Activated CD4-positive, alpha-beta T cell treated with anti-CD3 and anti-CD28 coated beads, Interleukin-2, amount 50 U/mL, for 16 hours (primary cell): Measurements from ENCODE around the gene PALMD.

Source experiments
- DNase-seq: peaks from one replicate; pipeline ENCODE4 v3.0.0-alpha.2; 2020

The PALMD gene

DNA sequence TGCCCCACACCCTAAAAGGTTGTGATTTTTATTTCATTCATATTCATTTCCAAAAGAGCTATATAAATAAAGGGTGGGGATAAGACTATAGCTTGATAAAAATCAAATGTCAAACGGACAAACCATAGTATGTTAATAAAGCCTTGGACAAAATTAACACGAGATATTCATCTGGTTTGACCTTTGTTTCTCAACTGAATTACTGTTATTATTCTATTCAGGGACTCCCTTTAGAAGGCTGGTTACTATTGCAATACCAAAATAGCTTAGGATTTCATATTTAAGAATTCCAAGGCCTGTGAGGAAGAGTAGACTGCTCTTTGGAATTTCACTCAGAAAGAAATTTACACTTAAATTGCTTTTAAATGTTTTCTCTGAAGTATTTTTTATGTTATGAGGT is 10.2 kb upstream of the PALMD start:
- no peak for DNase-seq

GRCh38 chr1:99636647-99637175 is 9.2 kb upstream of the PALMD start:
- DNase-seq: no peak

DNA sequence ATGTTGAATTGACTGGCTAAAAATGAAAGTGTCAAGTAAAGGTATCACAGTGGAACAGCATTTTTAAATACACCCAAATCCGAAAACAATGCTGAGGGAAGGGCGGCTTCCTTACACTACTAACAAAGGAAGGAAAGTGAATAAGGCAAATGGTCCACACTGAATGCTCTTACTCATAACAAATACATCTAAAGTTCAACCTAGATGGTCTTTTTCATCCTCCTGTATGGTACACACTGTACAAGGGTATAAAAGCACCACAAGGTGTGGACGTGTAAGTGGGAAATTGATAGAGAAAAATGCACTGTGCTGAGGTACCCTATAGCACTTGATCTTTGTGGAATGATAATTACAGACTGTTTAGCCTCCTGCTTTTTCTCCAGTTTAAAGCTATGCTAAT is 7.1 kb upstream of the PALMD start:
- DNase-seq: no peak

DNA sequence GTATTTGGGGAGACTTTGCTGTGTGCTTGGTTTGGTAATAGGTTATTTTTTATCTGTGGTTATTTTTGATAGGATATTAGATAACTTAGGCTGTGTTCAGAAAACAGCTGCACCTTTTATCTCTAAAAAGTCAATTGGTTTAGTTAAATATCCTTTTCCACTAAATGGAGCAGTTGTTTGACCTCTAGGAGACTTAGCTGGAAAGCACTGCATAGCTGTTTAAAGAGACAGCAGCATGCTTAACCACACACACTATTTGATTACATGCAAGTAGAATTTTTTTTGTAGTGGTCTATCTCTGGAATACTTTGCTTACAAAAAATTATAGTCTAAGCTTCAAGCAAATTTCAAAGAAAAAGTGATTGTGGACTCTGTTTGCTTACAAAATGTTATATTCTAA is 6.5 kb upstream of the PALMD start:
- no peak for DNase-seq

- no peak for DNase-seq
These were observed 6.0 kb upstream of the PALMD start for GRCh38 chr1:99639945-99640344.

DNA sequence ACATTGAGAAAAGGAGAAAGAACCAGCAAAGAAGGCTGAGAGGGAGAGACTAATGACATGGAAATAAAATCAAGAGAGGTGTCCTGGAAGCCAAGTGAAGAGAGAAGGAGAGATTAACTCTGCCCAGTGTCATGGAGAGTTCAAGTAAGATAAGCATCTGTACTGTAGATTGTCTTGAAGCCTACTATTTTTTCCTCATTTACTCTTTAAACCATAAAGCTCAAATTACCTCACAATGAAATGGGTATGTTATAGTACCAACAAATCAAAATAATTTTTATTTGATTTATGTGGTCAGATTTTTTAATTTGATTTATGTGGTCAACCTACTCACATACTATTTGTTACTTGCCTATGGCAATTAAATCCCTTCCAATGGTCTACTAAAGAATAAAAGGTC is 5.2 kb upstream of the PALMD start:
- DNase-seq: no peak

GRCh38 chr1:99641558-99641957 is 4.4 kb upstream of the PALMD start:
- no peak for DNase-seq

GRCh38 chr1:99642053-99642452 is 3.9 kb upstream of the PALMD start:
- DNase-seq: no peak

DNA sequence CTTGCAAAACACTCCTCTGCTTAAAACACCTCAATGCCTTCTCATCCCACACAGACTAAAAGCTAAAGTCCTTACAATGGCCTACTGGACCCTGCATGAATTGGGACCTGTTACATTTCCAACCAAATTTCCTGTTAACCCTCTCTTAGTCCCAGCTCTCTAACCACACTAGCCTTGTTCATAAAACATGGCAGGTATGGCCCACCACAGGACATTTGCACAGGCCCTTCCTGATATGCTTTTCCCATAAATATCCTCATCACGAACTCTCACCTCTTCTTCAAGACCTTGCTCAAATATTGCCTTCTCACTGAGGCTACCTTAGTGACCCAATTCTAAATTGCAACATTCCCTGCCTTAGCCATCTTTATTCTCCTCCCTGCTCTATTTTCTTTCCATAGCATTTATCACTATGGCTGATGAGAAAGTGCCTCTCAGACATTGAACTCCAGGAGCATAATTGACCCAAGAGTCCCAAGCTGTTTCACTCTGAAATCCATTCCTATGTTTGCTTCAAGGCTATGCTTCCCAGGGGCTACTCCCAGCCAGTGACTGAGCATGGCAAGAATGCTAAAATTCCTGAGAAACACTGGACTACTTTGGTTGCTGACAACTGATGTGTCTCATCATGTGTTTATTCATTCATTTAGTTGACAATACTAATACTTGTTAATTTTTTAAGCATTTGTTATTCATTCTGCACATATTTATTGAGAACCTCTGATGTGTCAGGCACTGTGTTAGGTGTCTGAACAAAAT is 2.7 kb upstream of the PALMD start:
- no peak for DNase-seq

GRCh38 chr1:99644279-99645004 is 1.5 kb upstream of the PALMD start:
- DNase-seq: no peak

DNA sequence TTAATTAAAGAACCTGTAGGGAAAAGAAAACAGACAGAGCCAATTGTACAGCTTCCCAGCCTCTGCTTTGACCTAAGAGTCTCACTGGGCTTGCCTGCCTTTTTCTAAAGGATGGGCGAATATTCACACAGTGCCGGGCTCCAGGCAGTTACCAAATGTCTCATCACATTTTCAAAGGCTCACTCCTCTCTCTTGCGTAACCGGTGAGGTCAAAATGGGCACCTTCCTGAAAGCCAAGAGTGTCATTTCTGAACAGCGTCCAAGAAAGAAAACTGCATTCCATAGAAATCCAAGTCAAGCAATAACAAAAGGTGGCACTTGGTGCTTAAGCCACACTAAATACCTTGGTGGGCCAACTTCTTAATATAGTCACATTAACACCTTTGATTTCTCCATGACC is 710 bp upstream of the PALMD start:
- no peak for DNase-seq

DNA sequence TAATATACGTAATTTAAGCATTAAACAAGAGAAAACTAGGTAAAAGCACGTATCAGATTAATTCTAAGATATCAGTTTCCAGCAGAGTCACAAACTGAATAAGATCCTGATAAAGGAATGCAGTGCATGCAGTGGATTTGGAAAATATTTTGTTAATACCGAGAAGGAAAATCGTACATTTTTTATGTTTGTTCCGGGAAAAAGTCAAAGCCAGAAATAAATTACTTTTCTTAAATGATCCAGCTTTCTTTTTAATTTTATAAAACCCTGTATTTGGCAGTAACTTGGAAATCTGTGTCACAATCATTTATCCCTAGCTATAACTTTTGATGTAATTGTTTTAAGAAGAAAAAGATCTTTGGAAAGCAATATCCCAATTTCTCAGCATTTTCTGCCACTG is 955 bp downstream of the PALMD start:
- no peak for DNase-seq

DNA sequence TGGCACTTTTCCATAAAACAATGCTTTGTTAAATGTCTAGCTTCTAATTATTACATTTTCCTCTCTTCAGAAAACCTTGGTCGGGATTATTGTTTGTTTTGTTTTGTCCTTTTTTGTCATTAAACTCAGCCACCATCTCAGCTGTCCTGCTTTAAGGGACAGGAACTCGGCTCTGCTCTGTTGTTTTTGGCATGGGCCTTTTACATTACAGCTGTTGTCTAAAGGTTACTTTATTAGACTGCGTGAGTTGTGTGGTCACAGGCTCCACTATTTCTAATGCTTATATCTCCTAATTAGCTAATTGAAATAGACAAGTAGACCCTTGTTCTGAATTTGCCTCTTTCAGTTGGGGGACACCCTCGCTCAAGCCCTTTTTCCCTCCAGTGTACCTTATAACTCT is 1.6 kb downstream of the PALMD start:
- DNase-seq: no peak

- no peak for DNase-seq
These were observed 2.2 kb downstream of the PALMD start for GRCh38 chr1:99648107-99648506.

DNA sequence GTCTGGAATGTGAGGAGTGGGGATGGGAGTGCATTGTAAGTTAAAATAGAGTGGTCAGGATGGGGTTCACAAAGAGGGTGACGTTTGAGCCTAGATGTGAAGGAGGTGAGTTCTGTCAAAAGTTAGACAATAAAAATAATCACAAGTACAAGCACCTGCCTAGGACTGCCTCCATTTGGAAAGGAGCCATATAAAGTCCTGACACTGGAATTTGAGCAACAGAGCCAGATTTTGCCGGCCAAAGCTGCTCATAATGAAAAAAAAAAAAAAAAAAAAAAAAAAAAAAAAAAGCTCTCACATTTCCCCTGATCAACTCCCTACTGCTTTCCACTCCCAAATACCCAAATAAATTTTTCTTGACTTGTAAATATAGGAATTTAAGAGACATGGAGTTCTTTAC is 4.1 kb downstream of the PALMD start:
- DNase-seq: no peak

GRCh38 chr1:99650773-99651437 is 5.0 kb downstream of the PALMD start:
- DNase-seq: no peak

DNA sequence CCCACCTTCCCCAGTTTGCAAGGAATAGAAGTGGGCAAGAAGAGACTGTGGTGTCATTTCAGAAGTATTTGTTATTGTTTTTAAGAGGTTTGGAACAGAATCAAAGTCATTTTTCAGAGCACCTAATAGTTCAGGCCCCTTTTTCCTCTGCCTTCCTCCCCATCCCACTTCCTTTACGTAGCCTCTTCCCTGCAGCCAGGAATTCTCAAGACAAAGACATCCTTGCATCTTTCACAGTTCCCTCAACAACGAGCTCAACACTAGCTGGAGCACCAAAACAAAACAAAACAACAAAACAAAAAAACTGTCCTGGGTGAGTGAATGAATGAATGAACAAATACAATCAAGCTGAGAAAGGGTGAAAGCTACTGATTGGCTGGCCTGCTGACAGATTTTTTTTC is 7.0 kb downstream of the PALMD start:
- no peak for DNase-seq

- no peak for DNase-seq
These were observed 9.5 kb downstream of the PALMD start for GRCh38 chr1:99655376-99655775.

DNA sequence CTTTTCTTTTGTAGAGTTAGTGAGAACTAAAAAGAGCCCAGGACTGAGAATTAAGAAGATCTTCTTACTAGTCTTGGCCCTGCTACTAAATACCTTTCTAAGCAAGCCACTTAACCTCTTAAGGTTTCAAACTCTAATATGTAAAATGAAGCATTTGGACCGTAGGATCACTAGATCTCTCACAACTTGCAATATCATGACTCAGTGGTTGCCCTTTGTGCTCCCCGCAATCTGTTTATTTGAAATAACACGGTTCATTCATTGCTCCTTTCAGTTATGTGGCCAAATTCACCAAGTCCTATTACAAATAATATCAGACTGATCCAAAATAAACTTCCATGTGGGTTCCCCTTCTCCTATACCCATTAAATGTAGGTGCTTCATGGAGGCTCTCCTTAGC is 10.8 kb downstream of the PALMD start:
- no peak for DNase-seq

- no peak for DNase-seq
These were observed 11.5 kb downstream of the PALMD start for GRCh38 chr1:99657213-99658030.

- DNase-seq: no peak
These were observed 12.0 kb downstream of the PALMD start for GRCh38 chr1:99658031-99658290.

GRCh38 chr1:99659755-99660210 is 13.9 kb downstream of the PALMD start:
- DNase-seq: no peak

DNA sequence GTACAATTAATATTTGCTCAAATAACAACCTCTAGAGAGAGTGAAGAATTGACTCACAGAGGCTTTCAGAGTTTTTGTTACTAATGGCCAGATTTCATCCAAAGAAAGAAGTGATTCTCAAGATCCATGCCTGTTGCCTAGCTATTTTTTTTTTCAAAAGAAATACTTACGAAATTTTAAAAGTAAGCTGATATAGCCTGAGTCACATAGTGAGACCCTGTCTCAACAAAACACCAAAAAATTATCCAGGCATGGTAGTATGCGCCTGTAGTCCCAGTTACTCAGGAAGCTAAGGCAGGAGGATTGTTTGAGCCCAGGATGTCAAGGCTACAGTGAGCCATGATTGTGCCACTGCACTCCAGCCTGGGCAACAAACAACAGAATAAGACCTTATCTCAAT is 14.6 kb downstream of the PALMD start:
- no peak for DNase-seq
